GM12801 (cell line): ENCODE results near the gene AK9.

Source experiments
- CTCF ChIP-seq: IDR thresholded peaks from one replicate; pipeline ENCODE4 v1.5.1; 2011; ENCODE audit warnings: control low read depth; ENCODE audit not compliant: insufficient read length; ENCODE audit errors: extremely low read depth

Gene AK9

GRCh38 chr6:109506314-109506713 lies 184.7 kb downstream of the AK9 start:
- no peak for TF ChIP-seq CTCF

- TF ChIP-seq CTCF, result no peak
Observed at GRCh38 chr6:109503327-109504224, 187.4 kb downstream of the AK9 start.

GRCh38 chr6:109498936-109499335 lies 192.1 kb downstream of the AK9 start:
- TF ChIP-seq CTCF, result no peak

DNA sequence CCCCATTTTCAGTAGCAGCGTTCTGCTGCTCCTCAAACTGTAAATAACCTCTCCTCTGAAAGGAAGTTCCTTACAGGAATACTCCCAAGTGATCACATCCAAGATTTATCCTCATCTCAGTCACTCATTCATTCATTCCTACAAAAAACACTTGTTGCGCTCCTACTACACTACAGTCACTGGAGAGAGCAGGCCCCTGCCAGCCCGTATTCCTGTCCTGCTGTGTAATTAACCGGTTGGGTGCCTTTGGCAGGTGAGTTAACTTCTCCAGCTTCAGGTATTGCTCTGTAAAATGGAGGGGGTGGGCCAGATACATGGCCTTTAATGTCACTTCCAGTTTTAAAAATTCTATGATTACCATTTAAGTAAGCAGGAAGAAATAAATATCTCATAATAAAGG lies 192.9 kb downstream of the AK9 start:
- no peak for TF ChIP-seq CTCF

- TF ChIP-seq CTCF, result no peak
Observed at GRCh38 chr6:109496036-109496772, 194.8 kb downstream of the AK9 start.

DNA sequence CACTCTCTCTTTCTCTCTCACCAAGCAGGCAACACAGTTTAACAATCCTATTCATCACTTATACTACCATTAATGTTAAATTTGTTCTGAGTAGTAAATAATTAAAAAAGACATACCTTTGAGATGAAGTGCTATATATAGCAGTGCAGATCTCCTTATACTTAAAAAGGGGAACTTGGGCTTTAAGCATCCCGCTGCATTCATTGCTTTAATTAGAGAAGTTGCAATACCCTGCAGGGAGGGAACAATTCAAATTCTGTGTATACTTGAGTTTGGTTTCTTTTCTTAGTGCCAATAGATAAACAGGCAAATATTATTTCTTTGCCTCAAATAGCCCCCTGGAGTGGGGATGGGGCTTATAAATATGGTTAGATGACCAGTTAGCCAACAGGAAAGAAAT lies 197.1 kb downstream of the AK9 start:
- TF ChIP-seq CTCF, result no peak

GRCh38 chr6:109491207-109491938 lies 199.6 kb downstream of the AK9 start:
- TF ChIP-seq CTCF, result no peak
